IMR-90 (cell line): ENCODE results near the gene PRKAG2. TPM values are rescaled to one million over a fixed set of nuclear protein-coding genes. Genes with fewer than 3 reads are reported as not detected.

Experiments
- ATAC-seq: fragments of 200-7000 bp; cut with Tn5 transposase; 2 replicates; pipeline ENCODE4 v1.9.1; 2020; ENCODE audit warnings: low read depth, mild to moderate bottlenecking, moderate library complexity
- BruUV-seq: library from RNA; stranded (reverse); fragments of 400-500 nt; replicated peaks from 2 replicates; lab custom pipeline; 2021; lab: Mats Ljungman, UMichigan
- CTCF ChIA-PET: fragments of 300-600 bp; formaldehyde crosslinking; extraction: SDS; loops from one replicate; lab custom pipeline; 2021; ENCODE audit warnings: antibody characterized with exemption; lab: Yijun Ruan, JAX
- POLR2A ChIA-PET: fragments of 300-600 bp; sonication (Branson Sonifier 250); formaldehyde crosslinking; loops from one replicate; lab custom pipeline; 2022; ENCODE audit warnings: antibody characterized with exemption; ENCODE audit not compliant: unreplicated experiment; lab: Charles Lee
- DNase-seq: peaks from one replicate; pipeline ENCODE4 v3.0.0; 2013
- H2AFZ ChIP-seq: replicated peaks from 2 replicates; pipeline ENCODE3; 2013; ENCODE audit warnings: low read length, mild to moderate bottlenecking; ENCODE audit not compliant: poor library complexity
- H2AK5ac ChIP-seq: 2 replicates; pipeline ENCODE4 v1.6.1; 2013; ENCODE audit warnings: low read depth, low read length, inconsistent platforms
- H2AK9ac ChIP-seq: replicated peaks from 2 replicates; pipeline ENCODE3; 2013; ENCODE audit warnings: mild to moderate bottlenecking, low read depth, low read length, moderate library complexity; ENCODE audit not compliant: poor library complexity
- H2BK120ac ChIP-seq: 2 replicates; pipeline ENCODE4 v1.6.1; 2013; ENCODE audit warnings: low read depth, low read length, inconsistent platforms
- H2BK15ac ChIP-seq: 3 replicates; pipeline ENCODE4 v1.6.1; 2013; ENCODE audit warnings: low read depth, low read length, inconsistent platforms
- H2BK20ac ChIP-seq: 2 replicates; pipeline ENCODE4 v1.6.1; 2013; ENCODE audit warnings: low read depth, mild to moderate bottlenecking, inconsistent platforms, low read length, moderate library complexity
- H2BK5ac ChIP-seq: 2 replicates; pipeline ENCODE4 v1.6.1; 2013; ENCODE audit warnings: mild to moderate bottlenecking, low read depth, low read length, inconsistent platforms; ENCODE audit not compliant: poor library complexity, severe bottlenecking
- H3K14ac ChIP-seq: replicated peaks from 2 replicates; pipeline ENCODE4 v1.6.1; 2013; ENCODE audit warnings: low read depth, low read length, inconsistent platforms
- H3K18ac ChIP-seq: 2 replicates; pipeline ENCODE4 v1.6.1; 2013; ENCODE audit warnings: low read depth, low read length, control low read depth
- H3K23ac ChIP-seq: 2 replicates; pipeline ENCODE4 v1.6.1; 2013; ENCODE audit warnings: low read depth, low read length, inconsistent platforms
- H3K27ac ChIP-seq: 2 replicates; pipeline ENCODE4 v1.5.1; 2013; ENCODE audit warnings: mild to moderate bottlenecking, control low read depth, low read length; ENCODE audit not compliant: insufficient read depth
- H3K27me3 ChIP-seq: 2 replicates; pipeline ENCODE4 v1.6.1; 2013; ENCODE audit warnings: low read length; ENCODE audit not compliant: control insufficient read depth, insufficient read depth
- H3K36me3 ChIP-seq: 2 replicates; pipeline ENCODE4 v1.6.1; 2013; ENCODE audit warnings: low read length, mixed read lengths; ENCODE audit not compliant: control insufficient read depth, insufficient read depth
- H3K4ac ChIP-seq: 2 replicates; pipeline ENCODE4 v1.6.1; 2013; ENCODE audit warnings: low read depth, low read length, inconsistent platforms
- H3K4me1 ChIP-seq: 2 replicates; pipeline ENCODE4 v1.6.1; 2013; ENCODE audit warnings: low read length, mixed read lengths; ENCODE audit not compliant: control insufficient read depth, insufficient read depth
- H3K4me2 ChIP-seq: 2 replicates; pipeline ENCODE4 v1.6.1; 2013; ENCODE audit warnings: low read depth, mild to moderate bottlenecking, control low read depth, low read length, moderate library complexity
- H3K4me3 ChIP-seq: 2 replicates; pipeline ENCODE4 v1.5.1; 2013; ENCODE audit warnings: low read depth, mild to moderate bottlenecking, control low read depth, low read length, moderate library complexity; ENCODE audit not compliant: insufficient read depth
- H3K56ac ChIP-seq: 2 replicates; pipeline ENCODE4 v1.6.1; 2013; ENCODE audit warnings: low read length, inconsistent platforms; ENCODE audit not compliant: insufficient read depth; ENCODE audit errors: extremely low read depth
- H3K79me1 ChIP-seq, 2 experiments: 2 replicates each; pipeline ENCODE4 v1.6.1; 2013; ENCODE audit warnings: low read length in 2 of 2, inconsistent platforms in 1 of 2, low read depth in 1 of 2
- H3K9ac ChIP-seq: 2 replicates; pipeline ENCODE4 v1.6.1; 2013; ENCODE audit warnings: low read depth, low read length, control low read depth
- H3K9me1 ChIP-seq: 2 replicates; pipeline ENCODE4 v1.6.1; 2013; ENCODE audit warnings: low read length, inconsistent platforms; ENCODE audit not compliant: insufficient read depth
- H3K9me3 ChIP-seq: 2 replicates; pipeline ENCODE4 v1.6.1; 2013; ENCODE audit warnings: low read length; ENCODE audit not compliant: control insufficient read depth, insufficient read depth
- H4K20me1 ChIP-seq: 2 replicates; pipeline ENCODE4 v1.6.1; 2013; ENCODE audit warnings: low read length, inconsistent platforms; ENCODE audit not compliant: insufficient read depth
- H4K5ac ChIP-seq: 2 replicates; pipeline ENCODE4 v1.6.1; 2013; ENCODE audit warnings: mild to moderate bottlenecking, low read depth, low read length, control low read depth
- H4K8ac ChIP-seq, 2 experiments: 2 replicates each; pipeline ENCODE4 v1.6.1; 2013; ENCODE audit warnings: low read depth in 2 of 2, low read length in 2 of 2, control low read depth in 1 of 2, inconsistent platforms in 1 of 2
- H4K91ac ChIP-seq: 2 replicates; pipeline ENCODE4 v1.6.1; 2013; ENCODE audit warnings: low read depth, low read length, inconsistent platforms; ENCODE audit not compliant: insufficient read depth
- BHLHE40 ChIP-seq: fragments of 150-350 bp; IDR thresholded peaks from 2 replicates; pipeline ENCODE4 v1.6.1; 2016; ENCODE audit warnings: mild to moderate bottlenecking, low read depth, low read length
- CEBPB ChIP-seq: IDR thresholded peaks from 2 replicates; pipeline ENCODE4 v1.6.1; 2012; ENCODE audit warnings: low read depth, low read length, improper control_type of control experiment
- CHD1 ChIP-seq: IDR thresholded peaks from 2 replicates; pipeline ENCODE4 v1.6.1; 2012; ENCODE audit warnings: low read depth, low read length, improper control_type of control experiment
- CTCF ChIP-seq: conservative IDR thresholded peaks from 2 replicates; pipeline ENCODE4 v1.5.1; 2012; ENCODE audit warnings: mild to moderate bottlenecking, low read depth, low read length, improper control_type of control experiment
- ELK1 ChIP-seq: fragments of 150-350 bp; IDR thresholded peaks from 2 replicates; pipeline ENCODE4 v1.6.1; 2016; ENCODE audit warnings: low read depth, mild to moderate bottlenecking, low read length, moderate library complexity, borderline replicate concordance
- FOS ChIP-seq: fragments of 150-350 bp; IDR thresholded peaks from 2 replicates; pipeline ENCODE4 v1.6.1; 2016; ENCODE audit warnings: low read depth, low read length
- MAFK ChIP-seq: IDR thresholded peaks from 2 replicates; pipeline ENCODE4 v1.6.1; 2012; ENCODE audit warnings: low read depth, low read length, improper control_type of control experiment
- MAZ ChIP-seq: IDR thresholded peaks from 2 replicates; pipeline ENCODE4 v1.6.1; 2012; ENCODE audit warnings: low read depth, mild to moderate bottlenecking, low read length, improper control_type of control experiment, moderate library complexity, borderline replicate concordance
- MXI1 ChIP-seq: IDR thresholded peaks from 2 replicates; pipeline ENCODE4 v1.6.1; 2012; ENCODE audit warnings: low read depth, mild to moderate bottlenecking, low read length, moderate library complexity, borderline replicate concordance
- NFE2L2 ChIP-seq: fragments of 150-350 bp; IDR thresholded peaks from 2 replicates; pipeline ENCODE4 v1.6.1; 2016; ENCODE audit warnings: low read depth, mild to moderate bottlenecking, low read length
- POLR2A ChIP-seq: IDR thresholded peaks from 2 replicates; pipeline ENCODE4 v1.6.1; 2012; ENCODE audit warnings: mild to moderate bottlenecking, low read depth, low read length
- RAD21 ChIP-seq: IDR thresholded peaks from 2 replicates; pipeline ENCODE4 v1.6.1; 2012; ENCODE audit warnings: low read length, improper control_type of control experiment
- RCOR1 ChIP-seq: IDR thresholded peaks from 2 replicates; pipeline ENCODE4 v1.6.1; 2012; ENCODE audit warnings: mild to moderate bottlenecking, low read length, improper control_type of control experiment; ENCODE audit not compliant: insufficient replicate concordance
- RFX5 ChIP-seq: IDR thresholded peaks from 2 replicates; pipeline ENCODE4 v1.8.0; 2012; ENCODE audit warnings: low read depth, mild to moderate bottlenecking, low read length, moderate library complexity
- SMC3 ChIP-seq: fragments of 150-350 bp; IDR thresholded peaks from 2 replicates; pipeline ENCODE4 v1.6.1; 2016; ENCODE audit warnings: low read depth, mild to moderate bottlenecking, antibody characterized with exemption, low read length, moderate library complexity
- WGBS, 2 experiments: methylation state at CpG; one replicate each; pipeline versions ENCODE4 v1.1.5 to v1.1.7; 2013; ENCODE audit warnings: missing lambda C conversion rate in 2 of 2; ENCODE audit not compliant: insufficient read length in 1 of 2; ENCODE audit errors: extremely low coverage in 2 of 2; 5-methylcytosine and 5-hydroxymethylcytosine counted together
- dilution Hi-C: fragments of 300-500 bp; cut with HindIII; formaldehyde crosslinking; loops from one replicate; pipeline ENCODE4 v1.14.3; 2018; ENCODE audit warnings: low sequenced_read_pairs; ENCODE audit not compliant: unreplicated experiment
- in situ Hi-C: fragments of 300-500 bp; cut with MboI; formaldehyde crosslinking; loops from 3 replicates; pipeline ENCODE4 v1.14.3; 2019; ENCODE audit warnings: low sequenced_read_pairs, inconsistent platforms, mixed read lengths
- intact Hi-C: fragments of 100-400 bp; cut with micrococcal nuclease; formaldehyde crosslinking; loops from 2 replicates; pipeline ENCODE4 v1.10.0; 2022
- polyA plus RNA-seq, 3 experiments: library from polyadenylated mRNA; depleted of rRNA; stranded (reverse); fragments of >200 nt; gene quantifications; 2 replicates each; pipeline ENCODE4 v1.2.3, GENCODE V29; 2012; ENCODE audit warnings: low replicate concordance in 1 of 3
- total RNA-seq: library from RNA; depleted of rRNA; stranded (reverse); fragments of >200 nt; gene quantifications from 2 replicates; pipeline ENCODE4 v1.2.3, GENCODE V29; 2012
- TF ChIP-seq, protein P1 (sequence below): fragments of 150-350 bp; IDR thresholded peaks from 2 replicates; pipeline ENCODE4 v1.6.1; 2017; ENCODE audit warnings: mild to moderate bottlenecking, antibody characterized with exemption, low read length, low read depth

PRKAG2 gene
- total and polyA plus RNA-seq, 2 of the 4 experiments (the other 2 are of a cell fraction) = 15.4 to 21.6 TPM

GRCh38 chr7:151549644-151550043 is 327.3 kb downstream of the PRKAG2 start:
- Histone ChIP-seq H3K27me3 (peaks cover 10% of the 10 kb centered on the region), H3K9ac (no peak overlapping the region), H3K79me1 (no peaks in the 10 kb centered on the region), H2BK120ac (no peak overlapping the region), H2BK5ac (no peak overlapping the region), H3K56ac (no peak overlapping the region), H3K9me3 (no peaks in the 10 kb centered on the region), H2AK5ac (no peak overlapping the region), H3K4ac (no peak overlapping the region), H3K4me1 (peaks cover 3% of the 10 kb centered on the region; the same call in 1 of the 2 replicates), H2AK9ac (no peak overlapping the region), H3K14ac (no peak overlapping the region), H3K36me3 (no peaks in the 10 kb centered on the region), H3K23ac (no peak overlapping the region), H2BK20ac (no peak overlapping the region), H3K4me2 (no peak overlapping the region), H3K9me1 (no peaks in the 10 kb centered on the region), H4K20me1 (no peaks in the 10 kb centered on the region), H2BK15ac (no peak overlapping the region), H3K4me3 (no peak overlapping the region), H4K91ac (no peak overlapping the region), H4K8ac (no peak overlapping the region), H4K5ac (no peak overlapping the region), H3K27ac (no peak overlapping the region), H3K18ac (no peak overlapping the region), H2AFZ (no peak overlapping the region)
- ChIA-PET POLR2A (no interaction called here), CTCF (no interaction called here)
- intact Hi-C loops (loop anchor here (10.0 kb wide), 1 partner anchor 65 kb away; no protein-coding TSS in a partner anchor), dilution Hi-C loops (no loop called here), in situ Hi-C loops (no loop called here)
- TF ChIP-seq, protein P1, sequence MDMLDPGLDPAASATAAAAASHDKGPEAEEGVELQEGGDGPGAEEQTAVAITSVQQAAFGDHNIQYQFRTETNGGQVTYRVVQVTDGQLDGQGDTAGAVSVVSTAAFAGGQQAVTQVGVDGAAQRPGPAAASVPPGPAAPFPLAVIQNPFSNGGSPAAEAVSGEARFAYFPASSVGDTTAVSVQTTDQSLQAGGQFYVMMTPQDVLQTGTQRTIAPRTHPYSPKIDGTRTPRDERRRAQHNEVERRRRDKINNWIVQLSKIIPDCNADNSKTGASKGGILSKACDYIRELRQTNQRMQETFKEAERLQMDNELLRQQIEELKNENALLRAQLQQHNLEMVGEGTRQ = no peak
- TF ChIP-seq SMC3 (no peak), BHLHE40 (no peak), CTCF (no peak), MAFK (no peak), RAD21 (no peak), NFE2L2 (no peak), CHD1 (no peak), RCOR1 (no peak), FOS (no peak), MAZ (no peak), CEBPB (no peak), POLR2A (no peak), ELK1 (no peak), MXI1 (no peak), RFX5 (no peak)
- no peak for DNase-seq
- ATAC-seq = no peak
- no TSS peak for BruUV-seq
- 90% methylated on average over 2 of the region's 6 CpGs; no CpG with 5 or more reads in 1 of the 2 experiments for WGBS, 2 experiments
